Endodermal cell (in vitro differentiated cells): ENCODE results near the gene HS1BP3. TPM values are rescaled to one million over a fixed set of nuclear protein-coding genes. Genes with fewer than 3 reads are reported as not detected.

ENCODE experiments used
- DNase-seq: peaks from one replicate; pipeline ENCODE4 v3.0.0-alpha.2; 2017
- H3K27ac ChIP-seq: 2 replicates; pipeline ENCODE4 v1.5.1; 2013; ENCODE audit warnings: mild to moderate bottlenecking, low read depth, low read length, moderate library complexity
- H3K27me3 ChIP-seq: 2 replicates; pipeline ENCODE4 v1.6.1; 2013; ENCODE audit warnings: mild to moderate bottlenecking, low read length, moderate library complexity; ENCODE audit not compliant: insufficient read depth, control insufficient read depth, poor library complexity, severe bottlenecking
- H3K36me3 ChIP-seq: 2 replicates; pipeline ENCODE4 v1.7.0; 2013; ENCODE audit warnings: mild to moderate bottlenecking, low read length, moderate library complexity; ENCODE audit not compliant: control insufficient read depth, insufficient read depth
- H3K4me1 ChIP-seq: one replicate; pipeline ENCODE4 v1.7.0; 2013; ENCODE audit warnings: low read length; ENCODE audit not compliant: control insufficient read depth, insufficient read depth
- H3K4me3 ChIP-seq: 2 replicates; pipeline ENCODE4 v1.5.1; 2013; ENCODE audit warnings: mild to moderate bottlenecking, low read length, moderate library complexity
- H3K9ac ChIP-seq: 2 replicates; pipeline ENCODE4 v1.6.1; 2013; ENCODE audit warnings: mild to moderate bottlenecking, low read length, moderate library complexity; ENCODE audit not compliant: poor library complexity, severe bottlenecking; ENCODE audit errors: extremely low read depth
- H3K9me3 ChIP-seq: 2 replicates; pipeline ENCODE4 v1.6.1; 2013; ENCODE audit warnings: mild to moderate bottlenecking, low read length, moderate library complexity; ENCODE audit not compliant: control insufficient read depth
- H3K27ac Mint-ChIP-seq: 2 replicates; pipeline ENCODE4 v1.8.0; 2020; ENCODE audit warnings: mixed read lengths
- H3K27me3 Mint-ChIP-seq: 2 replicates; pipeline ENCODE4 v1.8.0; 2021; ENCODE audit warnings: mild to moderate bottlenecking, mixed read lengths; ENCODE audit not compliant: insufficient read depth
- H3K36me3 Mint-ChIP-seq: 2 replicates; pipeline ENCODE4 v1.8.0; 2020; ENCODE audit warnings: low read depth, mixed read lengths
- H3K4me1 Mint-ChIP-seq: 2 replicates; pipeline ENCODE4 v1.8.0; 2020; ENCODE audit warnings: mixed read lengths
- H3K4me3 Mint-ChIP-seq: 2 replicates; pipeline ENCODE4 v1.8.0; 2020; ENCODE audit warnings: mild to moderate bottlenecking, moderate library complexity, mixed read lengths
- H3K9me3 Mint-ChIP-seq: 2 replicates; pipeline ENCODE4 v1.8.0; 2020; ENCODE audit warnings: mild to moderate bottlenecking, mixed read lengths
- whole genome bisulfite sequencing, 2 experiments: methylation state at CpG; one replicate each; pipeline versions ENCODE4 v1.1.5 to v1.1.7; 2013; ENCODE audit warnings: missing lambda C conversion rate in 2 of 2, mixed read lengths in 1 of 2; ENCODE audit not compliant: insufficient coverage in 1 of 2, insufficient read length in 1 of 2; 5-methylcytosine and 5-hydroxymethylcytosine counted together
- total RNA-seq, 2 donors: library from RNA; stranded (reverse); fragmentation: NEBNext Ultra II Directional in 1 of 2; extraction: Animal tissue kit (Norgen Biotek cat#: 25700) in 1 of 2; gene quantifications; 2 replicates in 1 of 2; 3 replicates in 1 of 2; pipeline ENCODE4 v1.2.1, GENCODE V29; 2021
- TF ChIP-seq, protein P1 (sequence below): fragments of 200-600 bp; sonication (generic); conservative IDR thresholded peaks from 2 replicates; pipeline ENCODE4 v1.5.0; 2021; ENCODE audit warnings: antibody characterized with exemption, mild to moderate bottlenecking

HS1BP3 gene
- total RNA-seq, 2 donors from 2014 or later: 23.0 to 26.2 TPM

DNA sequence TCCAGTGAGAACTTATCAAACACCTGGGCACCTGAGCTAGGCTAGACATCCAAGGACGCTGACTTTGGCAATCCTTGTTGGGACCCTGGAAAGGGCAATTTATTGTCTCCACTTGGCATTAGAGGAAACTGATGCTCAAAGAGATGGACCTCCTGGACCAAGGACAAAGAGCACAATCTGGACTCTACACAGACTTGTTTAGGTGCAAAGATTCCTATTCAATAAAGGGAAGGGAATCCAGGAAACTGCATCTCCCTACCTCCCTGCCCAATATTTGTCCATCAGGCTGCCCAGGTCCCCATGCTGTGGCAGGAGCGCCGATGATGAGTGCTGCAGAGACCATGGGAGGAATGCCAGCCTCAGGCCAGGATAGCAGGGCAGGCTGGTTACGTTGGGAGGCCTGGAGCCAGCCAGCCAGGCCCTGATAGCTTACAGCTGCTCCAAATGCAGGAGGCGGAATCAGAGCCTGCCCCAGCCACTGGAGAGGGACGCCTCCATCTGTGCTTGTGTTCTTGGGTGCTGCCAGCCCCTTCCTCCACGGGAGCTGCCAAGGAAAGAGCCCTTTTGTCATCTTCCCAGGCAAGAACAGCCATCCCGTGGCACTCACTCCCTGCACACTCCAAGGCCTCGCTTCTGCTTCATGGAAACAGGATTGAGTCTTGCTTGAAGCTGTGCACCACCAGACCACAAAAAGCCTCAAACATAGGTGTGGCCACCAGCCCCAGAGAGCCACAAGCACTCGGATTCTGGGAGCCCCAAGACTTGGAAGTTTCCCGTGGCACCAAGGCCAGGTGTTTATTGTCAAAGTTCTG, 60.0 kb downstream of the HS1BP3 start:
- H3K4me3 Mint-ChIP-seq: no peak overlapping the region
- no peak overlapping the region for H3K27ac Mint-ChIP-seq
- TF ChIP-seq, protein P1, sequence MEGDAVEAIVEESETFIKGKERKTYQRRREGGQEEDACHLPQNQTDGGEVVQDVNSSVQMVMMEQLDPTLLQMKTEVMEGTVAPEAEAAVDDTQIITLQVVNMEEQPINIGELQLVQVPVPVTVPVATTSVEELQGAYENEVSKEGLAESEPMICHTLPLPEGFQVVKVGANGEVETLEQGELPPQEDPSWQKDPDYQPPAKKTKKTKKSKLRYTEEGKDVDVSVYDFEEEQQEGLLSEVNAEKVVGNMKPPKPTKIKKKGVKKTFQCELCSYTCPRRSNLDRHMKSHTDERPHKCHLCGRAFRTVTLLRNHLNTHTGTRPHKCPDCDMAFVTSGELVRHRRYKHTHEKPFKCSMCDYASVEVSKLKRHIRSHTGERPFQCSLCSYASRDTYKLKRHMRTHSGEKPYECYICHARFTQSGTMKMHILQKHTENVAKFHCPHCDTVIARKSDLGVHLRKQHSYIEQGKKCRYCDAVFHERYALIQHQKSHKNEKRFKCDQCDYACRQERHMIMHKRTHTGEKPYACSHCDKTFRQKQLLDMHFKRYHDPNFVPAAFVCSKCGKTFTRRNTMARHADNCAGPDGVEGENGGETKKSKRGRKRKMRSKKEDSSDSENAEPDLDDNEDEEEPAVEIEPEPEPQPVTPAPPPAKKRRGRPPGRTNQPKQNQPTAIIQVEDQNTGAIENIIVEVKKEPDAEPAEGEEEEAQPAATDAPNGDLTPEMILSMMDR: no peak

DNA sequence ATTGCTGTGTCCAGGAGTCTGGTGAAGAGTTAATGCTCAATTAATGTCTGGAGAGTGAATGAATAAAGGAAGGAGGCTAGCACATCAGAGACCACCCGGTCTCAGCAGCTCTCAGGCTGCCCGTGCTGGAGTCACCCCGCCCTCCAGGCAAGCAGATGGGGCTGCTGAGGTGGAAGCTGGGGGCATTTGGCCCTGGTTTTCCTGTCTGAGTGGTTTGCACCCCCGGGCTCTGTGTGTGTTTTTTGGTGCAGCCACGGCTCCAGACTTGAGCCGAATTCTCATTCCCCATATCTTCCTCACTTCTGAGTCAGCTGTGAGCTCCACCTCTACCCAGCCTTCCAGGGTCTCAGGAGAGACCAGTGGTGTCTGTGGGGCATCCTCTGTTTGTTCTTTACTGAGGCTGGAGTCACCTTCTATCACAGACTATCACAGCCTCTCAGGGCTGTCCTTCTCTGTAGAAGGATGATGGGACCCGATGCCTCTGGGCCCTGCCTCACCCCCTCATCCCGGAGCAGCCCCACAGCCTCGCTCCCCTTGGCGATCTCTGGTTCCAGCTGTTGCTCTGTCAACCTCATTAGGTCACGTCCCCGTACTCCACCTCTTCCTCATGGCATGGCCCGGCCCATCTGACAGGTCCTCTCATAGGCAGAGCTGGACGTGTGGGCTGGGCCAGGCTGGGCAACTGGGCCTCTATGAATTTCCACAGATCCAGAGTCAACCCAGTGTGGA, 60.8 kb downstream of the HS1BP3 start:
- Mint-ChIP-seq H3K9me3 (no peaks in the 10 kb centered on the region), H3K27me3 (peaks cover 40% of the 10 kb centered on the region), H3K27ac (no peak overlapping the region), H3K36me3 (no peaks in the 10 kb centered on the region), H3K4me3 (no peak overlapping the region), H3K4me1 (peaks cover 3% of the 10 kb centered on the region)
- DNase-seq: peak; percentile 28
- 81 to 82% methylated on average over 7 to 14 of the region's 14 CpGs for WGBS, 2 experiments
- Histone ChIP-seq H3K36me3 (no peaks in the 10 kb centered on the region), H3K27ac (no peak overlapping the region), H3K4me1 (no peaks in the 10 kb centered on the region), H3K9me3 (no peaks in the 10 kb centered on the region), H3K27me3 (peaks cover 30% of the 10 kb centered on the region), H3K4me3 (no peak overlapping the region), H3K9ac (no peak overlapping the region)
- TF ChIP-seq, protein P1: no peak

More for the DNA sequence above, 60.0 kb downstream of the HS1BP3 start:
- peaks cover 3% of the 10 kb centered on the region for H3K4me1 ChIP-seq
- Mint-ChIP-seq H3K4me1 (peaks cover 5% of the 10 kb centered on the region), H3K36me3 (no peaks in the 10 kb centered on the region), H3K9me3 (no peaks in the 10 kb centered on the region), H3K27me3 (peaks cover 45% of the 10 kb centered on the region)
- no peaks in the 10 kb centered on the region for H3K36me3 ChIP-seq
- peaks cover 38% of the 10 kb centered on the region for H3K27me3 ChIP-seq
- no peak overlapping the region for H3K9ac ChIP-seq
- WGBS, 2 experiments: 87 to 91% methylated on average over 10 to 11 of the region's 11 CpGs
- DNase-seq: no peak
- H3K4me3 ChIP-seq: no peak overlapping the region
- no peak overlapping the region for H3K27ac ChIP-seq
- H3K9me3 ChIP-seq: no peaks in the 10 kb centered on the region

DNA sequence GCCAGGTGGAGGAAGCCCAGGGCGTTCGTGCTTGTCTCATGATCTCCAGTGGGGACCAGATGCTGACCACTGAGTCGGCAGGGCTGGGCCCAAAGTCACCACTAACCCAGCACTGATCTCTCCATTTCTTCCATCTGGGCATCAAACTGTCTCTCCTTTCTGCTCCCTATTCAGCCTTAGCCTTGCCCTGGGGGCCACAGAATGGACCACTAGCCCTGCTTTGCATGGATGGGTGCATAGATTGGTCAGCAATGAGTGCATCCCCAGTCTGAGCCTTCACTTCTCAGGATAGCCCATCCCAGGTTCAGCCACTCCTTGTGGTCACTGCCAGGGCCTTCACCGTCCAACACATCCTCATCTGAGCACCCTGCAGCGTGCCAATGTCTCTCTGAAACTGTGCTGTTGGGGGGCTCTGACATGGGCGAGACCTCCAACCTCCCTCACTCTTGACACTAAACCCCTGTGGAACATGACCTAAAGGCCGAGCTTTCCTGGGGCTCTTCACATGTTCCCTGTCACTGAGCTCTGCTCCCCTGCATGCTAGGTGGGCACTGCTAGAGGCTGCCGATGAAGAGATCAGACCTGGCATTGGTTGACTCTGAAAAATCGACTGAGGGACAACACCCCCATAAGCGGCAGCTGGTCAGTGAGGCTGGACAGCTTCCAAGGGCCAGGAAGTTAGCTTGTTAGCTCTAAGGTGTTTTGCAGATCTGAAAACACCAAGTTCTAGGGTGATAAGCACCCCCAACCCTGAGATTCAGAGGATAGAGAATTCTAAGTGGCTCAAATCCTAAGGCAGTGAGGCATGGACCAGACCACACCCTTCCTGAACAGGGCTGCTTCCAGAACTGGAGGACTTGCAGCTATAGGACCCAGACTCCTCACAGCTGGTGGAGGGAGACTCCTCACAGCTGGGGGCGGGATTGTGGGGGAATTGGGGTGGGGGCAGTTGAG, 61.7 kb downstream of the HS1BP3 start:
- no peak overlapping the region for H3K27ac ChIP-seq
- TF ChIP-seq, protein P1: no peak
- peaks cover 7% of the 10 kb centered on the region for H3K4me1 ChIP-seq
- Mint-ChIP-seq H3K4me1 (peaks cover 13% of the 10 kb centered on the region), H3K4me3 (no peak overlapping the region), H3K9me3 (no peaks in the 10 kb centered on the region), H3K27ac (no peak overlapping the region), H3K36me3 (no peaks in the 10 kb centered on the region), H3K27me3 (peaks cover 30% of the 10 kb centered on the region)
- WGBS, 2 experiments: 87 to 90% methylated on average over 8 to 11 of the region's 11 CpGs
- DNase-seq: peak; percentile 33
- no peaks in the 10 kb centered on the region for H3K36me3 ChIP-seq
- no peaks in the 10 kb centered on the region for H3K9me3 ChIP-seq
- H3K4me3 ChIP-seq: no peak overlapping the region
- H3K9ac ChIP-seq: no peak overlapping the region
- peaks cover 20% of the 10 kb centered on the region for H3K27me3 ChIP-seq
